GM19239 (cell line): ENCODE measurements around the gene KDM4C.

Experiments used
- DNase-seq: peaks from one replicate; pipeline ENCODE4 v3.0.0; 2011; ENCODE audit warnings: low spot score; ENCODE audit not compliant: insufficient read length
- FAIRE-seq: peaks from 2 replicates; lab custom pipeline; 2011; peaks lifted over from hg19 to GRCh38; lab: Jason Lieb, UNC

Gene KDM4C

GRCh38 chr9:7223981-7224380, 466.2 kb downstream of the KDM4C start:
- no peak for FAIRE-seq
- DNase-seq: no peak
